ENCODE measurements around the gene CDCP1.
"Not testable (repeated sequence)": the region's sequence is repeated elsewhere in the genome, so short reads cannot be mapped to it uniquely, and the experiment has no call there.

Gene CDCP1

GRCh38 chr3:45053805-45054195, 92.4 kb downstream of the CDCP1 start:
- DNase-seq: not testable (repeated sequence)

GRCh38 chr3:45051685-45052084, 94.5 kb downstream of the CDCP1 start:
- DNase-seq: no peak

GRCh38 chr3:45049807-45050206, 96.4 kb downstream of the CDCP1 start:
- DNase-seq: no peak

- no peak for DNase-seq
Observed at GRCh38 chr3:45048244-45048643, 97.9 kb downstream of the CDCP1 start.

GRCh38 chr3:45043728-45044299, 102.4 kb downstream of the CDCP1 start:
- DNase-seq: no peak

- DNase-seq: no peak
Observed at GRCh38 chr3:45042162-45042561, 104.0 kb downstream of the CDCP1 start.

GRCh38 chr3:45041666-45042065, 104.5 kb downstream of the CDCP1 start:
- DNase-seq: no peak

- peak; percentile 56 for DNase-seq
Observed at GRCh38 chr3:45037720-45038455, 108.3 kb downstream of the CDCP1 start.

- no peak for DNase-seq
Observed at GRCh38 chr3:45035441-45036301, 110.5 kb downstream of the CDCP1 start.

GRCh38 chr3:45034612-45035252, 111.4 kb downstream of the CDCP1 start:
- no peak for DNase-seq

- DNase-seq: no peak
Observed at GRCh38 chr3:45033791-45034190, 112.4 kb downstream of the CDCP1 start.
